ENCODE measurements around the gene LONP1. TPM values are rescaled to one million over a fixed set of nuclear protein-coding genes. Genes with fewer than 3 reads are reported as not detected.

The LONP1 gene
- polyA plus RNA-seq, 2 of the 4 experiments (the other 2 are of a cell fraction), result 42.7 to 68.9 TPM

DNA sequence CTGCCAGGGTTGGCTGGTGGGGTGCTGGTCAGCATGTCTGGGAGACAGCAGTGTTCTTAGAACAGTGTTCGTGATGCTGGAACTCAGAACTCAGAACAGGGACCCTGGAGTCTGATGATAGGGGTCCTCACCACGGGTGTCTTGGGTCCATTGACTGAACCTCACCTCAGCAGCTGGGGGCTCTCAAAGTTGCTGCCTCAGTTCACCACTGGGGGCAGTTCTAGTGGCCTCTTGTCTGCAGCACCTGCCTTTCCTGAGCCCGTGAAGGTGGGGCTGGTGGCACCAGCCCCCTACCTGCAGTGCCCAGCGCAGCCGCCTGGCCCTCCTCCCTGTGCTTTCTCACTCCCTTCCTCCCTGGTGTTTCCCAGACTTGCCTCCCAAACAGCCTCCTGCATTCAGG, 68.6 kb downstream of the LONP1 start:
- no peaks in the 10 kb centered on the region for H3K9me3 ChIP-seq
- no peak overlapping the region for H3K27ac ChIP-seq
- FAIRE-seq (no peak), ATAC-seq (no peak), DNase-seq (ENCODE audit: low read depth in 1 of 2, low spot score in 1 of 2) (no peak)
- 95% methylated on average over 4 of the region's 5 CpGs for WGBS (ENCODE audit: missing lambda C conversion rate)
- ChIA-PET POLR2A (no interaction called here), CTCF (no interaction called here)
- H3K4me3 ChIP-seq, result no peak overlapping the region
- TF ChIP-seq FOSL2 (IDR thresholded peaks at IDR 0.05), result no peak
- TF ChIP-seq FOSL2 (CRISPR knock-in tag; IDR thresholded peaks at IDR 0.05), result no peak
- TF ChIP-seq HDAC2 (IDR thresholded peaks at IDR 0.05), result no peak
- no peak for TF ChIP-seq ZC3H11A (IDR thresholded peaks at IDR 0.05)
- TF ChIP-seq, protein P1, sequence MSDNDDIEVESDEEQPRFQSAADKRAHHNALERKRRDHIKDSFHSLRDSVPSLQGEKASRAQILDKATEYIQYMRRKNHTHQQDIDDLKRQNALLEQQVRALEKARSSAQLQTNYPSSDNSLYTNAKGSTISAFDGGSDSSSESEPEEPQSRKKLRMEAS (IDR thresholded peaks at IDR 0.05), result no peak
- TF ChIP-seq BHLHE40 (IDR thresholded peaks at IDR 0.05; ENCODE audit: low read depth, low read length), result no peak
- no peak for TF ChIP-seq CHD4 (IDR thresholded peaks at IDR 0.05; ENCODE audit: borderline replicate concordance)
- no peak for TF ChIP-seq GATA3 (IDR thresholded peaks at IDR 0.05; ENCODE audit: borderline replicate concordance)
- no peak for TF ChIP-seq FOXS1 (CRISPR knock-in tag; IDR thresholded peaks at IDR 0.05)
- TF ChIP-seq, protein P2, sequence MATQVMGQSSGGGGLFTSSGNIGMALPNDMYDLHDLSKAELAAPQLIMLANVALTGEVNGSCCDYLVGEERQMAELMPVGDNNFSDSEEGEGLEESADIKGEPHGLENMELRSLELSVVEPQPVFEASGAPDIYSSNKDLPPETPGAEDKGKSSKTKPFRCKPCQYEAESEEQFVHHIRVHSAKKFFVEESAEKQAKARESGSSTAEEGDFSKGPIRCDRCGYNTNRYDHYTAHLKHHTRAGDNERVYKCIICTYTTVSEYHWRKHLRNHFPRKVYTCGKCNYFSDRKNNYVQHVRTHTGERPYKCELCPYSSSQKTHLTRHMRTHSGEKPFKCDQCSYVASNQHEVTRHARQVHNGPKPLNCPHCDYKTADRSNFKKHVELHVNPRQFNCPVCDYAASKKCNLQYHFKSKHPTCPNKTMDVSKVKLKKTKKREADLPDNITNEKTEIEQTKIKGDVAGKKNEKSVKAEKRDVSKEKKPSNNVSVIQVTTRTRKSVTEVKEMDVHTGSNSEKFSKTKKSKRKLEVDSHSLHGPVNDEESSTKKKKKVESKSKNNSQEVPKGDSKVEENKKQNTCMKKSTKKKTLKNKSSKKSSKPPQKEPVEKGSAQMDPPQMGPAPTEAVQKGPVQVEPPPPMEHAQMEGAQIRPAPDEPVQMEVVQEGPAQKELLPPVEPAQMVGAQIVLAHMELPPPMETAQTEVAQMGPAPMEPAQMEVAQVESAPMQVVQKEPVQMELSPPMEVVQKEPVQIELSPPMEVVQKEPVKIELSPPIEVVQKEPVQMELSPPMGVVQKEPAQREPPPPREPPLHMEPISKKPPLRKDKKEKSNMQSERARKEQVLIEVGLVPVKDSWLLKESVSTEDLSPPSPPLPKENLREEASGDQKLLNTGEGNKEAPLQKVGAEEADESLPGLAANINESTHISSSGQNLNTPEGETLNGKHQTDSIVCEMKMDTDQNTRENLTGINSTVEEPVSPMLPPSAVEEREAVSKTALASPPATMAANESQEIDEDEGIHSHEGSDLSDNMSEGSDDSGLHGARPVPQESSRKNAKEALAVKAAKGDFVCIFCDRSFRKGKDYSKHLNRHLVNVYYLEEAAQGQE (IDR thresholded peaks at IDR 0.05), result no peak
- TF ChIP-seq ZSCAN20 (CRISPR knock-in tag; IDR thresholded peaks at IDR 0.05), result no peak
- no peak for TF ChIP-seq RAD21 (conservative IDR thresholded peaks at IDR 0.05 in 1 of 2, IDR thresholded peaks at IDR 0.05 in 1 of 2)
- no peak for TF ChIP-seq TFCP2L1 (CRISPR knock-in tag; IDR thresholded peaks at IDR 0.05)
- TF ChIP-seq POLR2A (IDR thresholded peaks at IDR 0.05; ENCODE audit: low read length), result no peak
- TF ChIP-seq, protein P3, sequence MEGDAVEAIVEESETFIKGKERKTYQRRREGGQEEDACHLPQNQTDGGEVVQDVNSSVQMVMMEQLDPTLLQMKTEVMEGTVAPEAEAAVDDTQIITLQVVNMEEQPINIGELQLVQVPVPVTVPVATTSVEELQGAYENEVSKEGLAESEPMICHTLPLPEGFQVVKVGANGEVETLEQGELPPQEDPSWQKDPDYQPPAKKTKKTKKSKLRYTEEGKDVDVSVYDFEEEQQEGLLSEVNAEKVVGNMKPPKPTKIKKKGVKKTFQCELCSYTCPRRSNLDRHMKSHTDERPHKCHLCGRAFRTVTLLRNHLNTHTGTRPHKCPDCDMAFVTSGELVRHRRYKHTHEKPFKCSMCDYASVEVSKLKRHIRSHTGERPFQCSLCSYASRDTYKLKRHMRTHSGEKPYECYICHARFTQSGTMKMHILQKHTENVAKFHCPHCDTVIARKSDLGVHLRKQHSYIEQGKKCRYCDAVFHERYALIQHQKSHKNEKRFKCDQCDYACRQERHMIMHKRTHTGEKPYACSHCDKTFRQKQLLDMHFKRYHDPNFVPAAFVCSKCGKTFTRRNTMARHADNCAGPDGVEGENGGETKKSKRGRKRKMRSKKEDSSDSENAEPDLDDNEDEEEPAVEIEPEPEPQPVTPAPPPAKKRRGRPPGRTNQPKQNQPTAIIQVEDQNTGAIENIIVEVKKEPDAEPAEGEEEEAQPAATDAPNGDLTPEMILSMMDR (IDR thresholded peaks at IDR 0.05), result no peak
- H3K4me1 ChIP-seq, result no peaks in the 10 kb centered on the region
- H3K4me2 ChIP-seq, result no peak overlapping the region

DNA sequence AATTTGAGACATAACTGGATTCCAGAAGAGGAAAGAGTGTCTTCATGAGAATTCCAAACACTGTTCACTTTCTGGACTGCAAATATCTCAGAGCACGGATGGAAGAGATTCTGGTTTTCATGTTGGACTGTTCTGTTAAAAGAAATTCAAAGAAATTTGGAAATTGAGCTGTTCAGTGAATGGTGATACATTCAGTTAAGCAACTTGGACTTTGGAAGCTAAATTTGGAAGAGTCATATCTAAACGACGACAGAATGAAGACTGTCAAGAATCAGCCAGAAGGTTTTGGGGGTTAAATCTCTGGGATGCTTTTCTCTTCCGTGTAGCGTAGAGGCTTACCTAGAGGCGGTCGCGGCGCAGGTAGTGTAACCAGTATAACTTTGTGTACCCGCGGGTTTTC, 71.5 kb downstream of the LONP1 start:
- no peak overlapping the region for H3K4me2 ChIP-seq
- no peaks in the 10 kb centered on the region for H3K4me1 ChIP-seq
- FAIRE-seq, result no peak
- ATAC-seq, result no peak
- no peaks in the 10 kb centered on the region for H3K9me3 ChIP-seq
- no peak overlapping the region for H3K4me3 ChIP-seq
- TF ChIP-seq RARB (CRISPR knock-in tag; IDR thresholded peaks at IDR 0.05), result no peak
- TF ChIP-seq JUNB (IDR thresholded peaks at IDR 0.05), result no peak
- TF ChIP-seq, protein P4, sequence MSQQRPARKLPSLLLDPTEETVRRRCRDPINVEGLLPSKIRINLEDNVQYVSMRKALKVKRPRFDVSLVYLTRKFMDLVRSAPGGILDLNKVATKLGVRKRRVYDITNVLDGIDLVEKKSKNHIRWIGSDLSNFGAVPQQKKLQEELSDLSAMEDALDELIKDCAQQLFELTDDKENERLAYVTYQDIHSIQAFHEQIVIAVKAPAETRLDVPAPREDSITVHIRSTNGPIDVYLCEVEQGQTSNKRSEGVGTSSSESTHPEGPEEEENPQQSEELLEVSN (IDR thresholded peaks at IDR 0.05; ENCODE audit: borderline replicate concordance, low read depth), result no peak
- ChIA-PET CTCF (no interaction called here), POLR2A (no interaction called here)
- DNase-seq (ENCODE audit: low read depth in 1 of 2, low spot score in 1 of 2), result no peak
- H3K27ac ChIP-seq, result no peak overlapping the region
- WGBS (ENCODE audit: missing lambda C conversion rate), result 97% methylated on average over 11 of the region's 11 CpGs

DNA sequence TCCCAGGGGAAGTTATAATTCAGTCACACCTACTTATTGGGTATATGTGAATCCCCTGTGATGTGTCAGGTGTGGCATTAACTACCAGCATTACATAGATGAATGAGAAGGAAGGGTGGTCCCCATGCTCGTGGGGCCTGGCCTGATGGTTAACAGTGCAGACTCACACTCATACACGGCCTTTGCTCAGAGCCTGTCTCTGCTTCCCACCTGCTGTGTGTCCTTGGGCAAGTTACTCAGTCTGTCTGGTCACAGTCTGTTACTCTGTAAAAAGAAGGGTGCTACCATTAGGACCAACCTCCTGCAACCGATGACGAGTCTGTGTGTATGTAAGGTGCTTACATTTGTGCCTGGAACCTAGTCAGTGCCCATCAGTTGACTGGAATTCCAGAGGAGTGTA, 73.2 kb downstream of the LONP1 start:
- ATAC-seq, result no peak
- WGBS (ENCODE audit: missing lambda C conversion rate), result 96% methylated on average over 4 of the region's 4 CpGs
- TF ChIP-seq SMC3 (IDR thresholded peaks at IDR 0.05), result no peak
- no peak for TF ChIP-seq NR3C1 (IDR thresholded peaks at IDR 0.05)
- ChIA-PET CTCF (no interaction called here), POLR2A (no interaction called here)
- H3K9me3 ChIP-seq, result no peaks in the 10 kb centered on the region
- no peak for FAIRE-seq
- H3K27ac ChIP-seq, result no peak overlapping the region
- H3K4me1 ChIP-seq, result 0 out of 3 replicates have a peak, but pooled peaks cover 6% of the 10 kb centered on the region
- H3K4me2 ChIP-seq, result no peak overlapping the region
- DNase-seq (ENCODE audit: low read depth in 1 of 2, low spot score in 1 of 2), result no peak
- H3K4me3 ChIP-seq, result no peak overlapping the region

Measured in A549 (cell line).